Measurements from ENCODE around the gene FLAD1. TPM values are rescaled to one million over a fixed set of nuclear protein-coding genes. Genes with fewer than 3 reads are reported as not detected.

Gene FLAD1
- total RNA-seq, 4 donors from 2014 or later = 21.5 to 30.9 (median 29.5) TPM

DNA sequence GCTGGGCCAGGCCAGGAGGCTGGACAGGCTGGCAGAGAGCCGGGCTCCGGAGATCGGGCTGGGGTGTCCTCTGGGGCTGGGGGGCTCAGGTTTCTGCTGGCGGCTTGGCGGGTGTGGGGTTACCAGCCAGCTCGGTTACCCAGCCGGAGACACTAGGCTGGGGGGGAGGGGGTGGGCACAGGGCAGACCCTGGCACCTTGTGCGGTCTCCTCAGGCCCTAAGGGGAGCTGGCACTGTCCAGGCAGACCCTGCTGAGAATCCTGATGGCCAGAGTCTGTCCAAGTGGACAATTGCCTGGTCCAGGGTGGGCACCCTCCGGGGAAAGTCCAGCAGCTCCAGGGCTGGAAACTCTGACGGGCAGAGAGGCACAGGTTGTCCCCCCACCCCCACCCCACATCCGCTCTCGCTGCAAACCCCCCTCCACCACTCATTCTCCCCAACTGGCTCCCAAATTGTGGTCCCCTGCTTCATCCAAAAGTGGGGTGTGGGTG is 26.1 kb downstream of the FLAD1 start:
- peaks cover 2 to 33% (median 10%) of the 10 kb centered on the region in 3 donors for H3K36me3 ChIP-seq
- H3K27me3 ChIP-seq = no peaks in the 10 kb centered on the region
- H3K27ac ChIP-seq = peak overlapping the region; percentile 97 to 99 (median 98)
- 59% methylated on average over 5 of the region's 12 CpGs; no CpG with 5 or more reads in 1 of the 2 donors for WGBS, 2 donors
- peak overlapping the region; percentile 50 to 96 (median 64) for H3K4me3 ChIP-seq
- peaks cover 77 to 100% (median 84%) of the 10 kb centered on the region in 3 donors for H3K4me1 ChIP-seq
- no peak for DNase-seq
- intact Hi-C loops (cut with DNase I) = no loop called here
- no peaks in the 10 kb centered on the region for H3K9me3 ChIP-seq
- TF ChIP-seq, protein P1, sequence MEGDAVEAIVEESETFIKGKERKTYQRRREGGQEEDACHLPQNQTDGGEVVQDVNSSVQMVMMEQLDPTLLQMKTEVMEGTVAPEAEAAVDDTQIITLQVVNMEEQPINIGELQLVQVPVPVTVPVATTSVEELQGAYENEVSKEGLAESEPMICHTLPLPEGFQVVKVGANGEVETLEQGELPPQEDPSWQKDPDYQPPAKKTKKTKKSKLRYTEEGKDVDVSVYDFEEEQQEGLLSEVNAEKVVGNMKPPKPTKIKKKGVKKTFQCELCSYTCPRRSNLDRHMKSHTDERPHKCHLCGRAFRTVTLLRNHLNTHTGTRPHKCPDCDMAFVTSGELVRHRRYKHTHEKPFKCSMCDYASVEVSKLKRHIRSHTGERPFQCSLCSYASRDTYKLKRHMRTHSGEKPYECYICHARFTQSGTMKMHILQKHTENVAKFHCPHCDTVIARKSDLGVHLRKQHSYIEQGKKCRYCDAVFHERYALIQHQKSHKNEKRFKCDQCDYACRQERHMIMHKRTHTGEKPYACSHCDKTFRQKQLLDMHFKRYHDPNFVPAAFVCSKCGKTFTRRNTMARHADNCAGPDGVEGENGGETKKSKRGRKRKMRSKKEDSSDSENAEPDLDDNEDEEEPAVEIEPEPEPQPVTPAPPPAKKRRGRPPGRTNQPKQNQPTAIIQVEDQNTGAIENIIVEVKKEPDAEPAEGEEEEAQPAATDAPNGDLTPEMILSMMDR (IDR thresholded peaks at IDR 0.05) = no peak
- TF ChIP-seq POLR2A (IDR thresholded peaks at IDR 0.05) = no peak

DNA sequence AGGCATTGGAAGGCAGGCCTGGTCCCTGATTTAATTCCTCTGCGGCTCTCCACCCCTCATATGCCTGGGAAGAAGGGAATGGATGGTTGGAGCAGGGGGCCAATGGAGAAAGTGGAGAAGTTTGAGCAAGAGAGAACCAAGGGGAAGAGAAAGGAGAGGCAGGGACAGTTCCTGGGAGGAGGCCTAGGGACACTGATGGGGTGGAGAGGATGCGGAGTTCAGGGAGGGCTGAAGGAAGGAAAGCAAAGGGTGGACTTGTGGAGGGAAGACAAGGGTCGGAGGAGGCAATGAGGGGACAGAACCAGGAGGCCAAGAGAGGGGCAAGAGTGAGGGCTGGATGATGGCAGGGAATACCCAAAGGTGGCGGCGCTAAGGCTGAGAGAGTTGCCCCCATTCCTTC is 26.6 kb downstream of the FLAD1 start:
- Histone ChIP-seq H3K27me3 (no peaks in the 10 kb centered on the region), H3K27ac (peak overlapping the region; percentile 97 to 99 (median 98)), H3K9me3 (no peaks in the 10 kb centered on the region), H3K36me3 (peaks cover 7 to 38% (median 15%) of the 10 kb centered on the region in 3 donors), H3K4me1 (peaks cover 77 to 100% (median 84%) of the 10 kb centered on the region in 3 donors), H3K4me3 (peak overlapping the region; percentile 50 to 96 (median 64))
- WGBS, 2 donors = 70 to 76% methylated on average over 4 to 5 of the region's 5 CpGs
- TF ChIP-seq, protein P1 (IDR thresholded peaks at IDR 0.05) = no peak
- TF ChIP-seq POLR2A (IDR thresholded peaks at IDR 0.05) = no peak
- no peak for DNase-seq
- intact Hi-C loops (cut with DNase I) = no loop called here

DNA sequence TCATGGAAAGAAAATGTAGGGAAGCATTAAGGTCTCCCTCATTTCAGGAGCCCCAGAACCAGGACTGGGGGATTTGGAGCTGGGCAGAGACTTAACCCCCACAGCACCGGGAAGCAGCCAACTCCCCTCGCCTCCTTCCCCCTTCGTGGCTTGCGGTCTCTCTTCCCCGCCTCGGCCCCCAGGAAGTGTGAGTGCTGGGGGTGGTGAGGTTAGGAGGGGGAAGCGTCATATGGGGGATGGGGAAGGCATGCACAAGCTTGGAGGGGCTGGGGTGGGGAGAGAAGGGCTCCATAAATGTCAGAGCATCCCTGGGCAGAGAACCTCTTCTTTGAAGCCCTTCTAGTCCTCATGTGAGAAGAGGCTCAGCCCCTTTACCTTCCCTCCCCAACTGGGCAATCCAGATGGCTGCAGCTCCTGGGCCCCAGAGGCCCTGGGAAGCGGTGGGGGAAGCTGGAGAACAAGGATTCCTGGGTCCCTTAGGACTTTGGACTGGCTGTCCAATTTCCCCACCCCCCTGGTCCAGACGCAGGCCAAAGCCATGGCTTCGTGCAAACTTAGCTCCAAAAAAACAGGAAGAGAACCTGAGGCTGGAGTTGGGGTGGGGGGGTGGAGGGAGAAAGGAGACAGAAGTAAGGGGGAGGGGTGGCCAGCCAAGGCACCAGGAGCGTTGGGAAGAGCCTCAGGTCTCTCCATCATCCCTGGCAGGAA is 27.2 kb downstream of the FLAD1 start:
- TF ChIP-seq, protein P1 (IDR thresholded peaks at IDR 0.05) = no peak
- TF ChIP-seq POLR2A (IDR thresholded peaks at IDR 0.05) = no peak

DNA sequence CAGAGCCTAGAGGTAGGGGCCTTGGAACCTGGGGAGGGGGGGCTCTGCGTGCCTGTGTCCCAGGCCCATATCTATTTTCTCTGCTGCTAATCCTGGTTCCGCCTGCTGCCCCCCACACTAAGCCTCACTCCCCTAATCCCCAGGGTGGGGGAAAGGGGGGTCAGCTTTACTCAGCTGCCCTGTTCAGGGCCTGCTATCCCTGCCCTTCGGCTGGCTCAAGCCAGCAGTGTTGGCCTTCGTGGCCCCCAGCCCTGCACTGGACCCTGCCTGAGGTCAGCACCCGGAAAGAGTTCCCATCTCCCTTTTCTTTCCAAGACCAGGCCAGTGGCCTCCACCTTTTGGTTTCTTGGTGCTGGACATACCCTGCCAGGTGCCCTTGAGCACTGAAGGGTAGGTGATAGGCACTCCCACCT is 27.9 kb downstream of the FLAD1 start:
- Histone ChIP-seq H3K9me3 (no peaks in the 10 kb centered on the region), H3K4me1 (peaks cover 75 to 100% (median 81%) of the 10 kb centered on the region in 3 donors), H3K27me3 (no peaks in the 10 kb centered on the region), H3K27ac (peak overlapping the region; percentile 97 to 99 (median 98)), H3K4me3 (peak overlapping the region in 3 of 4 donors; percentile 61 to 96 (median 67)), H3K36me3 (peaks cover 16 to 48% (median 27%) of the 10 kb centered on the region in 3 donors)
- DNase-seq = no peak
- WGBS, 2 donors = 61% methylated on average over 3 of the region's 5 CpGs; no CpG with 5 or more reads in 1 of the 2 donors
- intact Hi-C loops (cut with DNase I) = no loop called here
- TF ChIP-seq, protein P1 (IDR thresholded peaks at IDR 0.05) = no peak
- TF ChIP-seq POLR2A (IDR thresholded peaks at IDR 0.05) = no peak

More for the DNA sequence above, 27.2 kb downstream of the FLAD1 start:
- intact Hi-C loops (cut with DNase I) = no loop called here
- H3K36me3 ChIP-seq = peaks cover 12 to 44% (median 21%) of the 10 kb centered on the region in 3 donors
- peak overlapping the region; percentile 97 to 99 (median 98) for H3K27ac ChIP-seq
- no peaks in the 10 kb centered on the region for H3K27me3 ChIP-seq
- no peak for DNase-seq
- H3K4me3 ChIP-seq = peak overlapping the region; percentile 50 to 96 (median 64)
- peaks cover 77 to 100% (median 82%) of the 10 kb centered on the region in 3 donors for H3K4me1 ChIP-seq
- 5 to 62% methylated on average over 2 to 3 of the region's 11 CpGs for WGBS, 2 donors
- no peaks in the 10 kb centered on the region for H3K9me3 ChIP-seq

DNA sequence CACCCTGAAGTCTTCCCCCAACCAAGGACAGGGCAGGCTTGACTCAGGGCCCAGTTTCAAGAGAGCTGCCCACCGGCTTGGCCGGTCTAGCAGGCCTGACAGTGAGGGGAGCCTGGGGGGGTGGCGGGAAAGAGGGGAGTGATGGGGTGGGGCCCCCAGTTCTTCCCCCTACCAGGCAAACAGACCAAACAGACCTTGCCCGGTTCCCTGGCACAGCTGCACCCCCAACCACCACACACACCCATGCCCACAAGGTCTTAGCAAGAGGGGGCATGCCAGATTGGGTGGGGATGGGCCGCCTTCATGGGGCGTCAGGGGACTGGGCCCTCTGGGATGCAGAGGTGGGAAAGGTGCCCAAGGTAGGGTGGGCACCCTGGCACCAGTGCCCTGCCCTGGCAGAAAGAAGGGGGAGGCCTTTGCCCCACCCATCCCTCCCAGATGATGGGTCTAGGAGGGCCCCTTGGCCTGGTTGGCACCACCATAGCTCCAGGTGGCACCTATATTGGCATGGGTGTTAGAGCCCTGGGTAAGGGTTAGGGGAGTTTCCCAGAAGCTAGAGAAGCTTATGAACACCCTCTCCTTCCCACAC is 28.4 kb downstream of the FLAD1 start:
- intact Hi-C loops (cut with DNase I) = no loop called here
- Histone ChIP-seq H3K4me3 (peak overlapping the region in 3 of 4 donors; percentile 61 to 96 (median 67)), H3K27ac (peak overlapping the region; percentile 97 to 99 (median 98)), H3K27me3 (no peaks in the 10 kb centered on the region), H3K36me3 (peaks cover 16 to 48% (median 30%) of the 10 kb centered on the region in 3 donors), H3K9me3 (no peaks in the 10 kb centered on the region), H3K4me1 (peaks cover 74 to 100% (median 81%) of the 10 kb centered on the region in 3 donors)
- no peak for DNase-seq
- TF ChIP-seq, protein P1 (IDR thresholded peaks at IDR 0.05) = no peak
- no peak for TF ChIP-seq POLR2A (IDR thresholded peaks at IDR 0.05)
- WGBS, 2 donors = 27% methylated on average over 3 of the region's 6 CpGs; no CpG with 5 or more reads in 1 of the 2 donors
